ENCODE measurements around the gene CFAP54.

- TF ChIP-seq CTCF (conservative IDR thresholded peaks at IDR 0.05 in 1 of 2, IDR thresholded peaks at IDR 0.05 in 1 of 2; ENCODE audit: low read depth in 1 of 2, low read length in 2 of 2) = no peak
- no peak for TF ChIP-seq EZH2 (IDR thresholded peaks at IDR 0.05; ENCODE audit: low read length, missing control alignments)
Observed at GRCh38 chr12:96831346-96831745, 342.0 kb downstream of the CFAP54 start.

All from fibroblast of lung (primary cell).